ENCODE measurements around the gene EGFR. TPM values are rescaled to one million over a fixed set of nuclear protein-coding genes. Genes with fewer than 3 reads are reported as not detected.

EGFR gene
- total and polyA plus RNA-seq, 12 donors, result 7.0 to 111 (median 71.6) TPM

GRCh38 chr7:55185321-55185802 lies 166.5 kb downstream of the EGFR start:
- no peaks in the 10 kb centered on the region for H3K9me3 ChIP-seq (replicated peaks in 1 of 3)
- H3K27ac ChIP-seq, result no peak overlapping the region
- no peak for TF ChIP-seq CTCF (IDR thresholded peaks at IDR 0.05)
- TF ChIP-seq POLR2A (IDR thresholded peaks at IDR 0.05), result no peak
- no peak overlapping the region for H3K4me3 ChIP-seq
- intact Hi-C loops (cut with DNase I), result no loop called here
- WGBS, 4 donors, result 86 to 89% (median 87%) methylated on average over 8 of the region's 8 CpGs
- peaks cover 0 to 4% of the 10 kb centered on the region in 2 donors for H3K4me1 ChIP-seq (replicated peaks in 1 of 2)
- H3K27me3 ChIP-seq, result no peaks in the 10 kb centered on the region
- H3K36me3 ChIP-seq (replicated peaks in 1 of 2), result peaks cover 0 to 24% of the 10 kb centered on the region in 2 donors
- DNase-seq, result no peak

GRCh38 chr7:55185941-55186609 lies 167.3 kb downstream of the EGFR start:
- 72 to 87% (median 78%) methylated on average over 12 to 15 of the region's 15 CpGs for WGBS, 4 donors
- H3K27ac ChIP-seq, result peak overlapping the region in 2 of 5 donors; percentile 13 to 44
- peaks cover 0 to 4% of the 10 kb centered on the region in 2 donors for H3K4me1 ChIP-seq (replicated peaks in 1 of 2)
- peak in 5 of 7 donors; percentile 60 to 82 (median 75) for DNase-seq
- H3K9me3 ChIP-seq (replicated peaks in 1 of 3), result no peaks in the 10 kb centered on the region
- no peaks in the 10 kb centered on the region for H3K27me3 ChIP-seq
- intact Hi-C loops (cut with DNase I), result no loop called here
- TF ChIP-seq POLR2A (IDR thresholded peaks at IDR 0.05) (no peak), CTCF (IDR thresholded peaks at IDR 0.05) (no peak)
- peaks cover 0 to 21% of the 10 kb centered on the region in 2 donors for H3K36me3 ChIP-seq (replicated peaks in 1 of 2)
- H3K4me3 ChIP-seq, result no peak overlapping the region

DNA sequence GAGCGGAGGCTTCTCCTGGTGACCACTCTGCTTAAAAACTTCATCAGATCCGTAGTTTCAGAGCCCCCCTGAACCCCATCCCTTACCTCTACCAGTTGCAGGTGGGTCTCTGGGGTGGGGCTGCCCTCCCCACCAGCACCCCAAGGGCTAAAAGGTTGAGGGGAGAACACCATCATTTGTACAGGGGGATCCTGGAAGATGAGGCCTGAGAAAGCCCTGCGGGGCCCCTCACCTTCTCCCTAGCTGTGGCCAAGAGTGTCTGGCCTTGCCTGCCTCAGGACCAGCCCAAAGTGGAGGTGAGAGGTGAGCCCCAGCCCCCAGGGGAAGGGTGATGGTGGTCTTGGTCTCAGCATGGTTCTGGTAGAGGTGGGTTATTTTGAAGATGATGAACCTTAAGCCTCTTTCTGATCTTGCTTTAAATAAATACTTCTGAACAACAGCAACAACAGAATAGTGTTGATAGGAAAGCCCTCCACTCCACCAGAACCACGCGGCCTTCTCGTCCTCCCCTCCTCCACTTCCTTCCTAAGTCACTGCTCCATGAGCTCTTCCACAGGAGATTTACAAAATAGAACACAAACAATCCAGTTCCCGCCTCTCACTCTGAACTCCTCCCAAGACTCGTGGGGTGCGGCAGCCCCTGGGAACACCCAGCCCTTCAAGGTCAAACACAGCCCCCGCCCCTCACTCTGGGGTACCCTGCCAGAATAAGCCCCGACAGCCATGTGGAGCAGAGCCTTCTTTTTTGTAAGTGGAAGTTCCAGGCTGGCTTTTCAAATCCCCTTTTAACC lies 169.1 kb downstream of the EGFR start:
- 53 to 74% (median 62%) methylated on average over 9 to 11 of the region's 11 CpGs for WGBS, 4 donors
- no peaks in the 10 kb centered on the region for H3K27me3 ChIP-seq
- H3K9me3 ChIP-seq (replicated peaks in 1 of 3), result no peaks in the 10 kb centered on the region
- peak overlapping the region in 2 of 5 donors; percentile 41 to 65 for H3K27ac ChIP-seq
- H3K4me3 ChIP-seq, result no peak overlapping the region
- intact Hi-C loops (cut with DNase I), result no loop called here
- DNase-seq, result no peak
- H3K4me1 ChIP-seq (replicated peaks in 1 of 2), result peaks cover 0 to 4% of the 10 kb centered on the region in 2 donors
- peaks cover 0 to 11% of the 10 kb centered on the region in 2 donors for H3K36me3 ChIP-seq (replicated peaks in 1 of 2)
- TF ChIP-seq POLR2A (IDR thresholded peaks at IDR 0.05) (no peak), CTCF (IDR thresholded peaks at IDR 0.05) (no peak)

DNA sequence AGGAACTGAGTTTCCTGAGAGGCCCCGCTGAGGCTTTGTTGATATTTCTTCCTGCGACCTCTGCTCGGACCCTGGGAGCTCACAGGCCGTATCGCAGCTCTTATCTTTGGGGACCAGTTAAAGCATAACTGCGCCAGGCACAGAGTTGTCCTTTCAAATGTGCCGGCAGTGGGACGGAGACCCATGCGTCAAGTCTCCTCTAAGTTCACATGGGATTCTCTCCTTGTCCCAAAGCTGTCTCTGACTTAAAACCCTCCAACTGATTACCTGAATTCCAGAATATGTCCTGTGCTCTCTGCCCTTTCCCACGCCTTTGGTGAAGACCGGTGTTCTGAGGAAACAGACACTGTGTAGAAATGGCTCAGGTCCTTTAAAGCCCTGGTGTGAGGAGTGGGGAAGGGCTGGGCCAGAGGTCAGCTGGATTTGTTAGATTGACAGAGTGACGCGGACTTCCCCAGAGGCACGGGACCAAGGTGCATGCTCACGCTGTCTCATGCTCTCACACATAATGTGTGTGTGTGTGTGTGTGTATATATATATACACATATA lies 169.8 kb downstream of the EGFR start:
- Histone ChIP-seq H3K4me3 (no peak overlapping the region), H3K27ac (peak overlapping the region in 1 of 5 donors; percentile 41)
- 70 to 84% (median 76%) methylated on average over 15 of the region's 15 CpGs for WGBS, 4 donors

More for the DNA sequence above, 169.8 kb downstream of the EGFR start:
- TF ChIP-seq CTCF (IDR thresholded peaks at IDR 0.05) (no peak), POLR2A (IDR thresholded peaks at IDR 0.05) (no peak)
- Histone ChIP-seq H3K9me3 (replicated peaks in 1 of 3) (no peaks in the 10 kb centered on the region), H3K36me3 (replicated peaks in 1 of 2) (peaks cover 0 to 14% of the 10 kb centered on the region in 2 donors), H3K27me3 (no peaks in the 10 kb centered on the region), H3K4me1 (replicated peaks in 1 of 2) (peaks cover 0 to 4% of the 10 kb centered on the region in 2 donors)
- intact Hi-C loops (cut with DNase I), result no loop called here
- no peak for DNase-seq

Data from adrenal gland (tissue), 12 donors.